Right lobe of liver (tissue), 4 donors: ENCODE measurements around the gene RRAGD.

Experiments used
- CTCF ChIP-seq, 4 donors: fragments of 200-600 bp in 3 of 4; fragments of 450-650 bp in 1 of 4; IDR thresholded peaks; one replicate each; pipeline versions ENCODE4 v1.5.1 to v1.8.0; 2016 to 2022; ENCODE audit warnings: antibody characterized with exemption in 4 of 4, mild to moderate bottlenecking in 2 of 4
- POLR2A ChIP-seq: fragments of 450-650 bp; IDR thresholded peaks from one replicate; pipeline ENCODE4 v1.6.1; 2017; ENCODE audit warnings: antibody characterized with exemption, mild to moderate bottlenecking
- donor health status: DM: no; HTN: no; CAD: no.
- donor health status: DM: no; HTN: no; CAD: no.
- donor health status: DM: no; HTN: yes; CAD: no.

GRCh38 chr6:89392823-89393222 is 19.2 kb downstream of the RRAGD start:
- TF ChIP-seq CTCF (IDR thresholded peaks at IDR 0.05) (no peak), POLR2A (no peak)
